22Rv1 (cell line): ENCODE results near the gene MICU1.

Experiments used
- CTCF ChIP-seq: fragments of 450-650 bp; IDR thresholded peaks from 2 replicates; pipeline ENCODE4 v1.5.1; 2017; ENCODE audit warnings: mild to moderate bottlenecking
- ZFX ChIP-seq: fragments of 450-650 bp; IDR thresholded peaks from 2 replicates; pipeline ENCODE4 v1.6.1; 2017; ENCODE audit warnings: antibody characterized with exemption, borderline replicate concordance

- TF ChIP-seq CTCF (no peak), ZFX (no peak)
Measured at GRCh38 chr10:72611783-72612182, 14.1 kb downstream of the MICU1 start.
